HG03280 (cell line): ENCODE data around the gene RNF149.

Experiments
- ATAC-seq: cut with Tn5 transposase; IDR thresholded peaks from one replicate; pipeline ENCODE4 v1.9.1; 2021; ENCODE audit warnings: mild to moderate bottlenecking, moderate library complexity; ENCODE audit not compliant: unreplicated experiment

The RNF149 gene

GRCh38 chr2:101299604-101300003 lies 8.9 kb downstream of the RNF149 start:
- ATAC-seq: no peak

GRCh38 chr2:101297383-101297782 lies 11.1 kb downstream of the RNF149 start:
- ATAC-seq: no peak

DNA sequence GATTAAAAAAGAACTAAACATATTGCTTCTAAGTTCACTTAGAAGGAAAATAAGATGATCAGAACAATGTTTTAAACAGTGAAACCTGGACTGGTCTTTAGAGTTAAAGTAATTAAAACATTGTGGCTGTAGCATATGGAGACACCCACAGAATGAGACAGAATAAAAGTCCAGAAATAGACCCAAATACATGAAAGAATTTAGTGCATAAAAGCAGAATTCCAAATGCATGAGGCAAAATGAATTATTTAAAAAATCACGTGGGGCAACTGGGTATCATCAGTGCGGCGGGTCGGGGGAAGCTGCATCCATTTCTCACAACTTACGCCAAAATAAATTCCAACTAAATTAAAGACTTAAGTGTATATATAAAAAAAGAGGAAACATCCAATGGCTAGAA lies 12.1 kb downstream of the RNF149 start:
- ATAC-seq: no peak

GRCh38 chr2:101295895-101296294 lies 12.6 kb downstream of the RNF149 start:
- no peak for ATAC-seq

GRCh38 chr2:101294861-101295260 lies 13.6 kb downstream of the RNF149 start:
- no peak for ATAC-seq

GRCh38 chr2:101293544-101293943 lies 15.0 kb downstream of the RNF149 start:
- ATAC-seq: no peak

- peak; percentile 55 for ATAC-seq
Measured at GRCh38 chr2:101291973-101292372, 16.5 kb downstream of the RNF149 start.

- ATAC-seq: no peak
Measured at GRCh38 chr2:101290711-101291110, 17.8 kb downstream of the RNF149 start.

DNA sequence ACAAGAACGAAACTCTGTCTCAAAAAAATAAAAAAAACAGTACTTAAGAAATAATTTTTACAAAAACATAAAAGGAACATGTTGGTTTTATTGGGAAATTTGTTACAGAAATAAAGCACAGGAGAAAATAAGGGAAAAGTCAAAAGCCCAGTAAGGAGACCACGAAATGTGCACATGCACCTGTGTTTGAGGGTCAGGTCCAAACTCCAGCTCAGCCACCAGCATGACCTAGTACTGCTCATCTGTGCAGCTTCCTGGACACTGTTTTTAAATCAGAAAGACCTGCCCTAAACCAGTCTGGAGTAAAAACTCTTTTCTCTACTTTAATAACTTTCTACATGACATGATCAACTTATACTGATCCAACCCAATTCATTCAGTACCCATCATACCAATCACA lies 21.2 kb downstream of the RNF149 start:
- ATAC-seq: no peak

DNA sequence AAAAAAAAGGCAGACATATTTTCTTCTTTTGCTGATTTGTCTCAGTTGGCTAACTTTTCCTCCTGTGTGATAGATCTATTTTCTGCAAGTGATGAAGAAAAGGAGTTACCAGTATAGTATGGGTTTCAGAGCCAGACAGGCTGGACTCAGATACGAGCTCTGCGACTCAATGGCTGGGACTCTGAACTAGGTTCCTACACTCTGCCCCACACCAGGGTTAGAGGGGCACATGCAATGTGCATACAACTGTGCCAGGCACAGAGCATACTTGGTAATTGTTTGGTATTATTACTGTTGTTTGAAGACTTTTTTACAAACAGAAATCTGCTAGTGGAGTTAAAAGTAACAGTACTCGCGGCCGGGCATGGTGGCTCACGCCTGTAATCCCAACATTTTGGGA lies 21.8 kb downstream of the RNF149 start:
- ATAC-seq: no peak

DNA sequence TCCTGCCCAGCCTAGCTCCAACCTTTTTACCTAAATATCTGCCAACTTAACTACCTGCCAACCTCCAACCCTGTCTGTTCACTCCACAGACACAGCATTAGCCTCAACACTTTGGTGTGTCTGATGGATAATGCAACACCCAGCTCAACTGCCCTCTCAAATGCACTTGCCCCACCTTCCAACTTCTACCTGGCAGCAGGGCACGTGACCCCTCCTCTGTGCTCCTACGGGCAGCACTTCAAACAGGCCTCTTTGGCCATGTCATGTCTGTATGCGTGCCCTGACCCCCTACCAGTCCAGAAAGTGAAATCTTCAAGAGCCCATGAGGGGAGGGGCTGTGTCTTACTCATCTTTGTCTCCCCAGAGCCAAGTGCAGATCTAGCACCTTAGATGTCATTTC lies 25.5 kb downstream of the RNF149 start:
- ATAC-seq: no peak

DNA sequence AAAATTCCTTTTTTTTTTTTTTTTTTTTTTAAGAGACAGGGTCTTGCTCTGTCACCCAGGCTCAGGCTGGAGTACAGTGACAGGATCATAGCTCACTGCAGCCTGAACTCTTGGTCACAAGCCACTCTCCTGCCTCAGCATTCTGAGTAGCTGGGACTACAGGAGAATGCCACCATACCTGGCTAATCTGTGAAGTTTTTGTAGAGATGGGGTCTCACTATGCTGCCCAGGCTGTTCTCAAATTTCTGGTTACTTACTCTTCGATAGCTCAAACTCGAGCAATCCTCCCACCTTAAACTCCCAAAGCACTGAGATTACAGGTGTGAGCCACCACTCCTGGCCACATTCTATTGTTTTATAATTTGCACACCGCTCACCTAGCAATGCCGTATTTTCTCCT lies 27.0 kb downstream of the RNF149 start:
- ATAC-seq: no peak

DNA sequence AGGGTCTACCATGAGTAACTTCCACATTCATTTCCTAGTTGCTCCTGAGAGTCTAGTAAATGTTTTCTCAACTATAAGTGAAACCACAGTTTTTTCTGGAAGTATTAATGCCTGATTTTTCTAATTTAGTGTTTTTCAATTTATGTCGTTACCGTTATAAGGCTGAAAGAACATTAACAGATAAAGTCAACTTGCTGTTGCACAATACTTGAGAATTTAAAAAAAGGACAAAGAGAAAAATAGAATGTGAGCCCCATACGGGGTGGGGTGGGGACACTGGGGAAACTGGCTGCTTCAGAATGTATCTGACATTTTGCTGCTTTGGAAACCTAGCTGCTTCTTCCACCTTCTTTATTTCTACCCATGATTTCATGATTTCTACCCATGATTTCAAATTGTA lies 29.6 kb downstream of the RNF149 start:
- no peak for ATAC-seq

- ATAC-seq: no peak
Measured at GRCh38 chr2:101277111-101277510, 31.4 kb downstream of the RNF149 start.

- ATAC-seq: no peak
Measured at GRCh38 chr2:101274142-101274541, 34.4 kb downstream of the RNF149 start.

DNA sequence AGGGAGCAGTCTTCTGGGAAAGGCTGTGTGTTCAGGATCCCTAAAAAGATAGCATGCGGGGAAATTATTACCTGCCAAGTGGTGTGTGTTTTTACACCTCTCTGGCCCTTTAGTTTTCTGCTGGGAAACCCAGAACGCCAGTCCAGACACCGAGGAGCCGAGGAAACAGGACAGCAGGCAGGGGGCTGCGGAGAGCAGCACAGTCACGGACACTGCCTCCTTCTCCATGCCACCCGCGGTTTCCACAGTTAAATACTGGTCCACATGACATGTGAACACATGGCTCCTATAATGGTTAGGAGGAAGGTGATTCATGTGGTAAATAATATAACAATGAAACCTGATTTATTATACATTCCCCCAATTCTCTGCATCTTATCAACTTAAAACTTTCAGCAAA lies 35.4 kb downstream of the RNF149 start:
- no peak for ATAC-seq

DNA sequence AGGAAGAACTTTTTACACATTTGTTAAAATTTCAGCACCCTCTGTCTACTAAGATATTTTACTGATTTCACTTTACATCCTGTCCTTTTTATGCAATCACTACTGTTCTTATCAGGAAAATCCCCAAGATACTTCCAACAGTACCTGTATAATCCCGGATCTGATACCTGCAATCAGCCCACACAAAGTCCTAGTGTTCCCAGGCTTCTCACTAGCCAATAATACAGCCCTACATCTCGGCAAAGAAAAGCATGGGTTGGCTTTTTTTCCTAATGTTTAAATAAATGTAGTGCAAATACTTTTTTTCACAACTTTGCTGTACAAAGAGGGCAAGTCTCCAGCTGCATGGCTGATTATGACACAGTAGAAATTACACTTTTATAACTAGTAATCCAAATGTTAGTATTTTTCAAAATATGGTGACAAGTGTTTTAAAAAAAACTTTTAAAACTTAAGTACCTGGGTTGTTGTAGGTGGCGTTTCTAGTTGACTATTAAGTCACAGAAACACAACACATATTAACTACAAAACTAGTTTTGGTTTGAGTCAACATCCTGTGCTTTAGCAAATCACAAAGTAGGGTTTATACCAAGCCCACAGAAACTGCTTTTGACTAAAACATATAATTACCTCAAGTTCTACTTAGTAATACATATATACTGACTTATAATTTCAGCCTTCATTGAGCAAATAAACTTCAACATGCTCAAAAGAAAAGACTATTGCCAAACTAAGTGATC lies 36.3 kb downstream of the RNF149 start:
- ATAC-seq: peak; percentile 88

- no peak for ATAC-seq
Measured at GRCh38 chr2:101270700-101271259, 37.7 kb downstream of the RNF149 start.

DNA sequence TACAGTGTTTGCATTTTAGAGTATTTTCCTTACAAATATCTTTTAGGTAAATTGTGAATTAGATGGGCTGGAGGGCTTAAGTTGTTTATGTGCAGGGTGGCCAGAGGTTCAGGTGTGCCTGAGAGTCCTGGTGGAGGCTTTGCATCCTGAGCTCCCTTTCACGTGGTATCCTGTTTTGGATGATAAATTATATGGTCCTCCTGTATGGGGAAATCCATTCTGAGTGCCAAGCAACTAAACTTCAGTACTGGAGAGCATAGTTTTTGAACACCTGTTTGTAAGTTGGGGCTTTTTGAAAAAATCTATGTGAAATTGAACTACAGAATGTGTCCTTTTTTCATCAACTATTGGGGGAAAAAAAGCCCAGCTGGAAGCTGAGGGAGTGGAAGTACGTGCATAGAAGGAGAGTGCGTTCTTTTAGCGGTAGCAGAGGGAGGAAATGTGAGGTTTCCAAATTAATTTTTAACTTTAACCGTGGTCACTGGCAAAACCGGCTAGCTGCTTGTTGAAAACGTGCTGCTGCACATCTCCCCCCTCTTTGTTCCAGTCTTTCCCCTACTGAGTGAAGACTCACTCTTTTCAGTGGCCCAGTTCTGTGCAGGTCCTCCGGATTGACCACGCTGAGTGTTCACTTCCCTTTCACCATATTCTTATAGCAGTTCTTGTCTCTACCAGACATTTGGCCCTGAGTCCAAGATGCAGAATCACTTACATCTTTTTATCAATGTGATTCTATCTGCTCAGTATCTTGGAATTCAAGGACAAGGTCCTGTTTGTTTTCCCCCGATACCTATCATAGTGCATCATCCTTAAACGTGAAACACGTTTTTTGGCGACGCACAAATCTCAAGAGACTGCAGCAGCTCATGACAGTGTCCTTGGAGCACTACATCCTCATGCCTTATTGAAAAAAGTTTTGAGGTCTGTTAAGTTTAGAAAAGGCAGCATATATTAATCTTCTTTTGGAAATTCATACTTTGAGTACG lies 40.5 kb downstream of the RNF149 start:
- ATAC-seq: no peak

DNA sequence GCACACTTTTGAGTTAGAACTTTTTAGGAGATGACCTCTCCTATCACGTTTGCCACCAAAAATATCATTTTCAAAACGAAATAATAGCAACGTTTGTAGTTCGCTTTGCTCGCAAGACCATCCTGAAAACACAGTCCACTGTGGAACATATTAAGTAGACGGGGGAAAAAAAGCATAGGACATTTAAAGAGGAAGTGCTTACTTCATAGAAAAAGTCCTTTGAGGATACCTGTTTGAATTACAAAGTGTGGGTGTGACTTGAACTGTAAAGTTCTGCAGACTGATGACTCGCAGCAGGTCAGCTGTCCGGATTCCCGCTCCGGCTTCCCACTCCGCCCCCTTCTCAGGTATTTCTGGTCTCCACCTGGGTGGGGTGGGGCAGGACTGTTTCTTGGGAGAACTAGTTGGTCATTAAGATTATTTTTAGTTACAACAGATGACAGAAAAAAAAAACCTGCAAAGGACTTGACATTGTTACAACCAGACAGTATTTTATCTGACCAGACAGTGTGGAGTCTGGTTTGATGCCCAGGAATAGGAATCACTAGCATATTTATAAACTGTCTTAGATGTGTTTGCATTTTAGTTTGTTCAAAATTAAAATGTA lies 42.5 kb downstream of the RNF149 start:
- ATAC-seq: no peak

- no peak for ATAC-seq
Measured at GRCh38 chr2:101264360-101264939, 44.1 kb downstream of the RNF149 start.
